Left forelimb (tissue), 1 donor: Measurements from ENCODE around the gene GALNT10.

ENCODE experiments used
- DNase-seq: peaks from one replicate; pipeline ENCODE4 v3.0.0-alpha.2; 2018; ENCODE audit warnings: low spot score

Gene GALNT10

DNA sequence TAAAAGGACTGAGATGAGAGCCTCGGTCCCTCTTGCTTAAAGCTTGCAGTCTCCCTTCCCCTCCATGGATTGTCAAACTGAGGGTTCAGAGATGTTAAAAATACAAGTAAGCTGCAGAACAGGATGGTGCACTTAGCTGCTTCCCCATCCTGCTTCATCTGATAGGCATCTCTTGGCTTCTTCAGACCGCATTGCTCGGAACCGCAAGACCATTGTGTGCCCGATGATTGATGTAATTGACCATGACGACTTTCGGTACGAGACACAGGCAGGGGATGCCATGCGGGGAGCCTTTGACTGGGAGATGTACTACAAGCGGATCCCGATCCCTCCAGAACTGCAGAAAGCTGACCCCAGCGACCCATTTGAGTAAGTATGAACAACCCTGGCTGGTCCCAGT, 189.7 kb downstream of the GALNT10 start:
- no peak for DNase-seq

DNA sequence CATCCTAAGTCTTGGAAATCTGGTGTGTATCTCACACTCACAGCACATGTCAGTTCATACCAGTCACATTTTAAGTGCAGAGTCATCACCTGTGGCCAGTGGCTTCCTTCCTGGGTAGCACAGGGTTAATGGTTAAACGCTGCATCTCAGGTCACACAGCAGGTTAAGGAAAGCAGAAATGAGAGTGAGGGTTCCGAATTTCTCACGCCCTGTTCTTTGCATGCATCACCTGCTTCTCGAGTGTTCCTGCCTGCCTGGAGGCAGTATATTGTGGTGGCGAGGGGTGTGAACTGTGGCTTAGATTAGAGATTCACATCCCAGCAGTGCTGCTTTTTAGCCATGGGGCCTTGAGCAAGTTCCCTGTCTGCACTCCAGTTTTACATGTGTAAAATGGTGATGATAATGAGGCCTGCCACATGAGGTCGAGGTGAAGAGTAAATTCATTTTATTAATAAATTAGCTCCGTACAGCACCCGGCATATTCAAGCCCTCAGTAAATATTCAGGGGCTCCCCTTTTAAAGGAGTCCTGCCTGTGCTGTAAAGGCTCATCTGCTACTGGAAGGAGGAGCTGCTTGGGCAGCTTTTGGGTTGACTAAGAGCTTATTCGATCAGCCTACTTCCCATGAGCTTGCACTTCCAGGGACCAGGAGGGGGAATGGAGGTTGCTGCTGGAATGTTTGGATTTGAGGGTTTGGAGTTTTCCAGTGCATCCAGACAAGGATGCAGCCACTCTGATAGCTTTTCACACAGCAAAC, 194.1 kb downstream of the GALNT10 start:
- DNase-seq = no peak

DNA sequence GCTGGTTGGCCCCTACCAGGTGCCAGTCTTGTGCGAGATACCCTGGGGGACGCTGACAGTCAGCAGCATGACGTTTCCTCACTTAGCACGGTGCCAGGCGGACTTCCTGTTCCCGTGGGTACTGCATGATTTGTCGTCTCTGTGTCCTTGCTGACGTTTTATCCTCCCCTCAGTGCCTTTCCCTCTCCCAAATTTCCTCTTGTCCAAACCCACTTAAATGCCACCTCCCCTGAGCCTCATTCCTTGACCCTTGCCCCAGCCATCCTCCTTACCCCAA, 194.6 kb downstream of the GALNT10 start:
- no peak for DNase-seq

DNA sequence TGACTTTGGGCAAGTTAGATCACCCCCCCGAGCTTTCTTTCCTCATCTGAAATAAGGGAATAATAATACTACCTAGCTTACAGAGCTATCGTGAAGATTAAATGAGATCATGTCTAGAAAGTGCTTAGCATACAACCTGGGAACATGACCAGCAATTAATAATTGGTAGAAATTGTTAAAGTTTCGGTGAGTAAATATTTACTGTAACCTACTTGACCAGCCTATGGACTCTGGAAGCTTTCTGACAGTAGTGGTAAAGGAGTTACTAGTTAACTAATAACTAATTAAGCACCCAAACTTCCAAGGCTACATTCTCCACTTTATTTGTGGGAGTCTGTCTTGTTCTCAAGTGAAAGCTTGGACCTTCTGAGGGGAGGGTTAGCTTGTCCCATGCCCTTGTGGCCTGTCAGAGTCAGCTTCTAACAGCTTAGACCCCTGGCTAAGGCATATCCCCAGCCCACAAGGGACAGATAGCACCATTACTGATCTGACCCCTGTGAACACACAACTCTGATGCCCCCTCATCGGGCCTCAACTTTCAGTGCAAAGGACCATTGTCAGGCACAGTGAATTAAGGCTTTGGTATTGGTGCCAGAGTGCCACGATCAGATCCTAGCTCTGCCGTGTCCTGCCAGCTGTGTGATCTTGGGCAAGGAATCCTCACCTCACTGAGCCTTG, 196.6 kb downstream of the GALNT10 start:
- no peak for DNase-seq

GRCh38 chr5:154388842-154389241, 198.3 kb downstream of the GALNT10 start:
- DNase-seq = no peak

DNA sequence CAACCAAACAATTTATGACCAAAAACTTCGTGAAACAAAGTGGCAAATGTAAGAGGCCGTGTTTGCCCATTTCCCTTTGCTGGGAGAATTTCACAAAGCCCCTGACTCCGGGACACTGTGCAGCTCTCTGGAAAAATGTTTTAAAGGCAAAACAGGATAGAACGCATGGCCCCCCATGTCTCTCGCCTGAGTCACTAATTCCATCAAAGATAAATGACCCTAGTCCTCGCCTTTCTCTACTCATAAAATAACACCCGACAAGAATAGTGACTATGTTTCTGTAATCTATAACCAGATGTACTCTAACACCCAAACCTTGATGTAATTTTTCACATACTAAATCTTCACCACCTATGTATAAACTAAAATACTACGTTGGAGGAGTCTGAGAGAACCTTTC, 199.6 kb downstream of the GALNT10 start:
- DNase-seq = no peak

DNA sequence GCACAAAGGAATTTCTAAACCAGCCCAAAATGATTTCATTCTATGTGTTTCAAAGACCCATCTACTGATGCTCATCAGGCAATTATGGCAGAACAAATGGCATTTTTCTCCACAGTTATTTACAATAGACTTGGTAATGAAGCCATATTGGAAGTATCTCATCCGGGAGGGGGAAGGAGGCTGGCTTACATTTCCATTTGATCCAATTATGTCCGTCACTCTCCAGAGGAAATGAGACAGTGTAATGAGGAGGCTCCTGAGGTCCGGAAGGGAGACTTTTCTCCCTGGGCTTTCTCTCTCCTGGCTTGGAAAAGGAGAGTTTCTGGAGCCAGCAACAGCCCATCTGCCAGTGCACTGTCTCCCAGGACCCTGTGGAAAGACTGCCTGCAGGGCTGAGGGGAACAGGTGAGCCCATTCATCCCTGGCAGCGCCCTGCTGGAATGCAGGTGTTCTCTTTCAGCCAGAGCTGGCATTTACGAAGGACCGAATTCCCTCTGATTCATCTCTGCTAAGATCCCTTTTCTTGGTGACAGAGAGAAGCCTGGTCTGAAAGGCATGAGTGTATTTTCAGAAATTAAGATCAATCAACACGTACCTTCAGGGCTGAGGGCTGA, 200.3 kb downstream of the GALNT10 start:
- no peak for DNase-seq

DNA sequence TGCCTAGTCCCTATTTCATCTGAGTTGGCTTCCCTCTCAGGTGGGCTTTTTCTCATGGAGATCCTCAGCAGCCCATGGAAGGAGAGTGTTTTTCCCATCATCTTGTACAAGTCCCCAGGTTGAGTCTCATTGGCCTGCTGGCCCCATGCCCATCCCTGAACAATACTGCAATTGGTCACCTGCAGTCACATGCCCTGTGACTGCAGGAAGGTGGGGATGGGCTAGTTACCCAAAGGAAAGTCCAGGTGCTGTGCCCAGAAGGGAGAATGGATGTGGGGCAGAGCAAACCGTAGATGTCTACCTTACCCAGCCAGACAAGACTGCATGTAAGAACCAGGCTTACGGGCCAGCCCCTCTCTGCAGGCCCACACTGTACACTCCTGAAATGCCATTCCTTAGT, 201.3 kb downstream of the GALNT10 start:
- no peak for DNase-seq

- no peak for DNase-seq
Measured at GRCh38 chr5:154393850-154394249, 203.3 kb downstream of the GALNT10 start.

- DNase-seq = no peak
Measured at GRCh38 chr5:154394307-154394706, 203.8 kb downstream of the GALNT10 start.

DNA sequence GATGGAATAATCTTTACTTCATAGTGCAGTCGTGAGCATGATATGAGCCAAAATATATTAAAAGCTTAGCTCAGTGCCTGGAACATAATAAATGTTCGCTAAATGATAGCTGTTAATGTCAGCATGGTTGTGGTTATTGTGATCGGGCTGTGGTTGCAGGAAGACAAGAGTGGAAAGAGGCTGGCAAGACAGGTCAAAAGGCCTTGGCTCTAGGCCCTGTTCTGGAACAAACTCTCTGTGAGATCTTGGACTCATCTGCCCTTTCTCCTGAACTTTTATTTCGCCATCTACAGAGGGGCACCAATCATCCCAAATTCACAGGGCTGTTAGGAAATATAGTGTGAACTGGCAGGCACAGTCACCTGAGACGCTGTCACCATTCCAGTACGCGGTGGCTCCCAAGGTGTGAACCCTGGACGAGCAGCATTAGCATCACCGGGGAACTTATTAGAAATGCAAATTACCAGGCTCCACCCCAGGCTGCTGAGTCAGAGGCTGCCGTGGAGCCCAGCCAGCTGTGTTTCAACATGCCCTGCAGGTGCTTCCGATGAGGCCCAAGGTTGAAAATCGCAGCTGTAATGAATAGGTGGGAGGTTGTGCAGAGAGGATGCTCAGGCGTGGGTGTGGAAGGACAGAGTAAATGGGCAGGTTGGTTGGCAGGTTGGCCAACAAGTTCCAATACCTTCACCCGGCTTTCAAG, 205.0 kb downstream of the GALNT10 start:
- DNase-seq = no peak

- DNase-seq = no peak
Measured at GRCh38 chr5:154396128-154396527, 205.6 kb downstream of the GALNT10 start.

- DNase-seq = no peak
Measured at GRCh38 chr5:154397652-154398406, 207.3 kb downstream of the GALNT10 start.

DNA sequence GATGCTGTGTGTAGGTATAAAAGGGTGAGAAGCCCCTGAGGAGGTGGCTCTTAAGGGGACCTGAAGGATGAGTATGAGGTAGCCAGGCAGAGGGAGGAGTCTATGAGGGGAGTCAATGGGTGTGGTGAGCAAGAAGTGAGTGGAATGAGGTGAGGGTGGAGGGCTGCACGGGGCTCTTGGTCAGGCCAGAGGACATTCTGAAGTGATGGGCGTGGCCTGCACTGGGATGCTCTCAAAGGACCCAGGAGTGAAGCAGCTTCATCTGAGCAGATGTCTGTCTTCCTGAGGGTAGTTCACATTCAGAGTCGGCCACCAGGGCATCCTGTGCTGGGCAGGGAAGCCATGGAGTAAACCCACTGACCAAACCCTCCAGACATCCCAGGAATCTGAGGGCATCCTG, 210.1 kb downstream of the GALNT10 start:
- DNase-seq = no peak

- no peak for DNase-seq
Measured at GRCh38 chr5:154401355-154401754, 210.8 kb downstream of the GALNT10 start.

DNA sequence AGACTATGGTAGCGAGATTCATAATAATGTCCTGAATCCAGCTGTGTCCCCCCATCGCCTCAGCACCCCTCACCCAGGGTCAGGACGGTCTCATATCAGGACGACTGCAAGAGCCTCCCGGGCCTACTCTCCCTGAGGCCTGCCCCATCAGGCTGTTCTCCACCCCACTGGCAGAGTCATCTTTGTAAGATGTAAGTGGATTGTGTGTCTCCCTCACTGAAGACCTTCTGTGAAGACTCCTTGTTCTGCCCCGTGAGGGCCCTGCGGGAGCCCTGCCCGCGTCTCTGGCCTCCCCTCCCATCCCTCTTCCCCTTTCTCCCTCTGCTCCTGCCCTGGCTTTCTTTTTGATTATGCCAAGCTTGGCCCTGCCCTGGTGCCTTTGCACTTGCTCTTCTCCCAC, 211.4 kb downstream of the GALNT10 start:
- no peak for DNase-seq

DNA sequence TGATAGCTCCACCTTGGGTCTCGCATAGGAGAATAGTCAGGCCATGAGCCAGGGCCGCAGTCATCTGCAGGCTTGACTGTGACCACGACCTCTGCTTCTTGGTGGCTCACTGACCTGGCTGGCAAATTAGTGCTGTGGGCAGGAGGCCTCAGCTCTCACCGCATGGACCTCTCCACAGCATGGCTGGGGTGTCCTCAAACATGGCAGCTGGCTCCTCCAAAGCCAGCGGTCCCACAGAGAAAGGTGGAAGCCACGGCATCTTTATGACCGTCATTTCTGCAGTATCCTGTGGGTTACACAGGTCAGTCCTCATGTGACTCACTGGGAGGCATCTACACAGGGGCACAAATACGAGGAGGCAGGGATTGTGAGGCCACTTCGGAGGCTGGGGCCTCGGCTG, 212.1 kb downstream of the GALNT10 start:
- no peak for DNase-seq

- no peak for DNase-seq
Measured at GRCh38 chr5:154403234-154403633, 212.7 kb downstream of the GALNT10 start.

DNA sequence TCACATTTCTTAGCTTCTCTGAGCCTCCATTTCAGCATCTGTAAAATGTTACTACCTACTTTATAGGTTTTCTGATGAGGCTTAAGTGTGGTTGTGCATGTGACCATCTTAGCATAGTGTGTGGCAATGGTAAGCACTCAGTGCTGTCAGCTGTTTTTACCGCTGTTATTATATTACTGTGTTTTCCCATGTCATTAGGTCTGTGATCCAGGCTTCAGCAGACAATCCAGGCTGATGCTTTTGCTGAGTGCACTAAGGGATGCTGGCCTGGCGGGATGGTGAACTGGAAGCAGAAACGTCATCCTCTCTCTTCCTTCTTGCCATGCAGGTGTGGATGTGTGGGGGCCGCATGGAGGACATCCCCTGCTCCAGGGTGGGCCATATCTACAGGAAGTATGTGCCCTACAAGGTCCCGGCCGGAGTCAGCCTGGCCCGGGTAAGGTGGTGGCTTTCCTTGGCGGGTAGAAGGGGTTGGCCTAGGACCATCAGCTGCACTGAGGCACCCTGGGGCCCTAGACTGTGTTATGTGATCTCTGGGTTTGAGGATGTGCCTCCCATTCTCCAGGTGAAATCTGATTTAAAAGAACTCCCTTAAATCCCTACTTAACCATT, 213.3 kb downstream of the GALNT10 start:
- no peak for DNase-seq

DNA sequence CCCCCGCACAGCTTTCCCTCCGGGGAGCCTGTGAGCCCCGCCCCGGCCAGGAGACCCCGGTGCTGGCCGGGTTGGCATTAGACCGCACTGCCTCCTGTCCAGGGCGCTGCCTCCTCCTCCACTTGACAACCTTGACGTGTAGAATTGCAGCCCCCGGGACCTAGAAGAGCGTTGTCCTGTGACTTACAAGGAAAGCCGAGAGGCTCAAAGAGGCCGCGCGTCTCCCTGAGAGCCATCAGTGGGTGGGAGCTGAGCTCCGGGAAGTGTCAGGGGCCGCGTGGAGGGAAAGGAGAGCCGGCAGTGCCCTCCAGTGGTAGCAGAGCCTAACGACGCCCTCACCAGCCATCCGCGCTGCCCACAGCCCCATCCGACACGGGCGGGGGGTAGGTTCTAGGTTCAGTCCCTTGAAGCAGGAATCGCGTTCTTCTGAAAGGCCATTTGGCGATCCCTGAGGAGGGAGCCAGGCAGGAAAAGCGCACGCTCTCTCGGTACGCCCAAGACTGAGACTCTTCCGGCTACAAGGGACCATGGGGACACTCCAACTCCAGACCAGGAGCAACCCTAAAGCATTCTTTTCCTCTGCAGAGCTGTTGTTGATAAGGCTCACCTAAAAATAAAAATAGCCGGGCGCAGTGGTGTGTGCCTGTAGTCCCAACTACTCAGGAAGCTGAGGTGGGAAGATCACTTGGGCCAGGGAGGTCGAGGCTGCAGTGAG, 214.7 kb downstream of the GALNT10 start:
- DNase-seq = peak; percentile 89

- DNase-seq = no peak
Measured at GRCh38 chr5:154406231-154406630, 215.7 kb downstream of the GALNT10 start.
